HG03108 (cell line): ENCODE data around the gene DAG1.
"Not testable (repeated sequence)": the region's sequence is repeated elsewhere in the genome, so short reads cannot be mapped to it uniquely, and the experiment has no call there.

Source experiments
- ATAC-seq: cut with Tn5 transposase; IDR thresholded peaks from one replicate; pipeline ENCODE4 v1.9.1; 2021; ENCODE audit warnings: moderate library complexity; ENCODE audit not compliant: unreplicated experiment

DAG1 gene

DNA sequence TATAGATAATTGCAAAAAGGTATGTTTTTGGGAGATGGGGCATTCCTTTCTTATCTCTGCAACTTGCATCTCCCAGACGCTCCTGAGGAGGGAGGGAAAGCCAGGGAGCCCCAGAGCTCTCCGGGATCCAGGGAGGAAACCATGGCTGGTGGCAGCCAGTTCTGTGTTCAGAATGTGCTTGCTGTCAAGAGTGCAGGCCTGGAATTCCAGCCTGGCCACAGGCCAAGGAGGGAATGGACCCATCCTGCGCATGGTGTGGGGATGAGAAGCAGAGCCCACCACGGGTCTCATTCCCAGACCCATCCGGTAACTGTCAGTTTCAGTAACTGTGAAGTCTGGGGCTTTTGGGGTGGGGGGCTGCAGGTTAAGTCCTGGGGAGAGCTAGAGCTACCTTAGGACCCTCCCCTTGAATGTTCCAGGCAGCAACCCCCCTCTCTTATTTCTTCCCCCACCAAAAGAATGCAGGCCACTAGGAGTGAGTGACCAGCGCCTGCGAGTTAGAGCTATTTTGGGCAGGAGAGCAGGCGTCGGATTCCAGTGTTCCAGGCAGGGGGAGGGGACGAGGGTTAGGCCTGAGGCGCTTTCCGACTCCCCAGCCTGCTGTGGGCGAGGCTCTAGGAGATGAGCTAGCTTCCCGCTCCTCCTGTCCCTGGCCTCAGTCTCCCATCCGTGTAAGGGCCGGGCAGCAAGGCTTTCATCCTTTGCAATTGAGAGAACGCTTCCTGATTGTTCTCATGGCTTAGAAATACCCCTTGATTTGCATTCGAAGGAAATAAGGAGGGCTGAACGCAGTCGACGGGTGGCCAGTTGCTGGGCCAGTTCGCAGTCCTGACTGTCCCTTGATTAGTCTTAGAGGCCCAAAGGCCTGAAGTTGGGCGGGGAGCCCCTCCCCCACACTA lies 781 bp upstream of the DAG1 start:
- ATAC-seq: peak; percentile 7

DNA sequence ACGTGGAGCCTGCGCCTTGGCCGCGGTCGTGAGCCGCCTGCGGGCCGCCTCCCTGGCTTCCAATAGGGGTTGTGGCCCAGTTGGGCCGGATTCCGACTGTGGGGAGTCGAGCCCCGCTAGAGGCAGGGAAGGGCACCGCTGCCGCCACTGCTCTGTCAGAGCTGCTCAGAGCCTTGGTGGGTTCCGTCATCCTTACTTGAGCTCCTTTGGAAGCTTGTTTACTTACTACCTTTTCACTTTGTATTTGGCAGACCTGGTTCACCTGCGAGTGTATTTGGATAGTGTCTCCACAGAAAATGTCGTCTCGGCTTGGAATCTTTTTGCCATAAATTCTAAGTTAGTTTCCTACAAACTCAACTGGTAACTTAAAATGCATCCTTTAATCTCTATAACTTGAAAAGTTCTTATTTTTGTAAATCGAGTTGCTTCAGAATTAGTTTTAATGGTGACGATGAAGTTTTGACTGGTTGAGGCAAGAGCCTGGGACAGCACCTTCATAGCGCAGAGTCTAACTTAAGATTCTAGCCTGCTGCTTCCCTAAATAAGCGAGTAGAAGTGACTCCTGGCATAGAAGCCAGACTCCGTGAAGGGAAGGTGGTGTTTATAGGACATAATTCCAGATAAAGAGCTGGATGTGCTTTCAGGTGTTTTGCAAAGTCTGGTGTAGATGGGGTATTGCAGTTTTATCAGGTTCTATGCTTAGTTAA lies 800 bp downstream of the DAG1 start:
- peak; percentile 21 for ATAC-seq

DNA sequence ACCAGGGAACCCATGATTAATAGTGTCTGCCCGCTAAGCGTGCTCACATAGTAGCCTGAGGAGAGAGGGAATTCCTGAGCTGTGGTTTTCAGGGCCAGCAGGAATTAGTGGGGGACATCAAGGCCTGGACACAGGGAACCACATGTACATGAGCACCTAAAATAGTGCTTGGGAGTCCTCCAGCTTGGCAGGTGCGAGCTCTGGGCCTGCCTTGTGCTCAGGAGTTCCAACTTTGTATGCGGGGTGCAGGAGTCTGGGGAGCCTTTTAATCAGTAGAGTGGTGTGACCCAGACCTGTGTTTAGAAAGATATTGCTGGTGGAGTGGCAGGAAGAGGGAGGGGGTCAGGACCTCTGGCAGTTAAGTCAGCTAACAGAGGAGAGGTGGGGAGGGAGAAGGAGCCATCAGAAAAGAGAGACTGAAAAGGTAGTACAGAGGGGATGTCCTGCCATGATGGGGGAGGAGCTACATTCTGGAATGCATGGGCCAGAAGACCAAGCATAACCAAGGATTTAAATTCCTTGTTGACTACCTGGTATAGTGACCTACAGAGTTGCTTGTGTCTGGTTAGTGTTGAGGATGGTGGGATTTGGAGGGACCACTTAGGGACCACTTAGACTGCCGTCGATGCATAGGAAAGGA lies 1.9 kb downstream of the DAG1 start:
- ATAC-seq: no peak

DNA sequence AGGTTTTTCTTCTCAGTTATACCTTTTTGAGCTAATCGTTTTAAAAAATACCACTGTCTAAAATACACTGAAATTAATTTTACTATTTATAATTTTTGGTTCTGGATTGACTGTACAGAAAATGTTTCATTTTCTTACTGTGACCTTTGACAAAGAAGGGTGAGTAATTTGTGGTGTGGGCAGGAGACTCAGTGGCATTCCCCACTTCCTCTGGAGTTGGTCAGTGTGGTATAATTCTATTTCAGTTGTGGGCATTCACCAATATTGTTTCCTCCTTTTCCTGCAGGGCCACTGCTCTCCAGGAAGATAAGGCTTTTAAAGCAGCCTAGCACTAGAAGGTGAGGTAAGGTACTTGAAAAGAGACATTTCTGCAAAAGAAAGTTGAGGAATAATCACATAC lies 6.5 kb downstream of the DAG1 start:
- peak; percentile 73 for ATAC-seq

DNA sequence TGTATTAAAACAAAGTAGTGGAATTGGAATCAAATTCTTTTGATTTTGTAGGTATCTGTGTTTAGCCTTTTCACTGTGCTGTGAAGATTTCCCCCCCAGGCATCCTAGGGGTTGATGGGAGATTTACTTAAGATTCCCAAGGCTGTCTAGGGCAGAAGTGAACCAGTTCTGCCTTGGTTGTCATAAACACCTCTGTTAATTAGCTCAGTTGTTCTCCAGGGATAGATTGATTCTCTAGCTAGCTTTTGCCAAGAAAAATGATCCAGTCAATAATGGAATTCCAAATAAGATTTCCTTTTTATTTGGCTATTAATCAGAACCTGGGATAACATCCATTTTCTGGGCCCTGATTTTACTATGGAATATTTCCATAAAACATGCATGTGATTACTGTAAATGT lies 12.7 kb downstream of the DAG1 start:
- no peak for ATAC-seq

DNA sequence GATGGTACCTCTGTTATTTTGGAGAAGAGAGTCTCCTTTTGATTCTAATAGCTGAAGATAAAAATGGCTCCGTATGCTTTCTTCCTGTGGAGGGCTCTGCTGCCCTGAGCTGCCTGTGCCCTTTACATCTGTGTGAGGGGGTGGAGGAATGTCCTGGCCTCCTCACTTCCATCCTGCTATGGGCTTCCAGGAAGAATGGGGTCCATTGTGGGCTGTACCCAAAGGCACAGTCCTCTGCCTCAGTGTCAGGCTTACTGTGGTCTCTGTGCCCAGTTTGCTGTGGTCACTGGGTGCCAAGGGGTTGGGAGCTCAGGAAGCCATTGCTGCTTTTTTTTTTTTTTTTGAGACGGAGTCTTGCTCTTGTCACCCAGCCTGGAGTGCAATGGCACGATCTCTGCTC lies 14.4 kb downstream of the DAG1 start:
- no peak for ATAC-seq

DNA sequence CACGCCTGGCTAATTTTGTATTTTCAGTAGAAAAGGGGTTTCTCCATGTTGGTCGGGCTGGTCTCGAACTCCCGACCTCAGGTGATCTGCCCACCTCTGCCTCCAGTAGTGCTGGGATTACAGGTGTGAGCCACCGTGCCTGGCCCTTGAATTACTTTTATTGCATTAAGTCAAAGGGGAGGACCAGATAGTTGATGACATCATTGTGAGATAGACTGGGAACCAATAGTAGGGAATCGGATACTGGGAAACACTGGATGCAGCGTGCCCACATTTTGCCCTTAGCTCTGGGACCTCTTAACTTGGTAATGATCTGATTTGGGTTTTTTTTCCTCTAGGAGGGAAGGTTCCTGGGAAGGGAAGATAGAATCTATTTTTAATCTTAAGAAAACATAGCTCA lies 19.2 kb downstream of the DAG1 start:
- ATAC-seq: no peak

DNA sequence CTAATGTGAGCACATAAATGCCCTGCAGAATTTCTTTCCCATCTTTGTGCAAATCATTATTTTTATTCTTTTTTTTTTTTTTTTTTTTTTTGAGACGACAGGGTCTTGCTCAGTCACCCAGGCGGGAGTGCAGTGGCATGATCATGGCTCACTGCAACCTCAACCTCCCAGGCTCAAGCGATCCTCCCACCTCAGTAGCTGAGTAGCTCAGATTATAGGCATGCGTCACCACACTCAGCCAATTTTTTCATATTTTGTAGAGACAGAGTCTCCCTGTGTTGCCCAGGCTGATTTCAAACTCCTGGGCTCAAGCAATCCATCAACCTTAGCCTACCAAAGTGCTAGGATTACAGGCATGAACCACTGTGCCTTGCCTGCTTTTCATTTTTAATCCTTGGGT lies 22.9 kb downstream of the DAG1 start:
- ATAC-seq: no peak

DNA sequence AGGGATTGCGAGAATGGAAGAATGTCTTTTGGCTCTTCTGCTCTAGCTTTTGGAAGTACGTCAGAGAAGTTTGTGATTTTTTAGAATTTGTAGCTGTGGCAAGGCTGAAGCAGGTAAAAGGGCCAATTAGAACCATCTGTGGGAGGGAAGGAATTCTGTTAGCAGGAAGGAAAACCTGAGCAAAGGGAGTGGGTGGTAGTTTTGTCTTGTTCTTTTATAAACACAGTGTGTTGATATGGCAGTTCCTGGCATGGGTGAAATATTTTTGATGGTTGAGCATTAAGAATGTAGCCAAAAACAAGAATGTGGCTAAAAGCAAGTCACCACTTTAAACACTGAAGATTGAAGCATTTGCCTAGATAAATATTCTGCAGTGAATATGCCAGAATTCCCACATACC lies 23.8 kb downstream of the DAG1 start:
- no peak for ATAC-seq

DNA sequence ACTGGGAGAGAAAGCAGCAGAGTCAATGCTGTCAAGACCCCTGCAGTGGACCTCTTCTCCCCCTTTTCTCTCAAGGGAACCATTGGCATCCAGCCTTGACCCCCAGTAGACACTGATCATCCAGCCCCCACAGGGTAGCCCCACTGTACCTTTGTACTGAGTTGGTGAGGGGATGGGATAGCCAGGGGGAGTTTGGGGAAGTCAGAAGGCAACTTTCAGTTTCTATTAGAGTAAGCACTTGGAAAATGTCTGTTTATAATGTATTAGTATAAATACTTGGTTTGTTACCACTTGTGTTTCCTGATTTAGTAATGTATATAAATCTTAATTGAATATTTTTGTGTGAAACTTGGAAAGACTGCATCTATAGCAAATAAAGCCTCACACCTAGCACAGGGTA lies 25.0 kb downstream of the DAG1 start:
- no peak for ATAC-seq

DNA sequence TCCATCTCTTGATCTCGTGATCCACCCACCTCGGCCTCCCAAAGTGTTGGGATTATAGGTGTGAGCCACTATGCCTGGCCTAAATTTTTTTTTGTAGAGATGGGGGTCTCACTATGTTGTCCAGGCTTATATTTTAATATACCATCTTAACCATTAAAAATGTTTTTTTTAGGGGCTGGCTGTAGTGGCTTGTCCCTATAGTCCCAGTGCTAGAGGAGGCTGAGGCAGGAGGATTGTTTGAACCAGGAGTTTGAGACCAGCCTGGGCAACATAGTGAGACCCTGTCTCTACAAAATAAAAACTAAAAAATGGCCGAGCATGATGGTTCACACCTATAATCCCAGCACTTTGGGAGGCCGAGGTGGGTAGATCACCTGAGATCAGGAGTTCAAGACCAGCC lies 26.8 kb downstream of the DAG1 start:
- ATAC-seq: not testable (repeated sequence)

DNA sequence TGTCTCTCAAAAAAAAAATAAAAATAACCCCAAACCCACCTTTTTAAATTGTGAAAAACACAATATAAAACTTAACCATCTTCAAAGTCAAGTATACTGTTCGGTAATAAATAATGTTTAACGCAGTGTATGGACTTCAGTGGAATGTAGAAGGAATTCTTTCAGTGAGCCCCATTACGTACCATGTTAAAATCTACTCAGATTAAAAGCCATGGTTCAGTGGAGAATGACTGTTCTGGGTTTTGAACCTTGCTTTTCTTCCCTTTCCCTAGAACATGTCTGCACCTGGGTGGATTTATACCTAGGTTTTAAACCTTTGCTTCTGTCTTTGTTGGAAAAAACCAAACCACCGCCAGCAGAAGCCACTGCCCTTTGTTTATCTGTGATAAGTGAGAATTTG lies 27.5 kb downstream of the DAG1 start:
- no peak for ATAC-seq

DNA sequence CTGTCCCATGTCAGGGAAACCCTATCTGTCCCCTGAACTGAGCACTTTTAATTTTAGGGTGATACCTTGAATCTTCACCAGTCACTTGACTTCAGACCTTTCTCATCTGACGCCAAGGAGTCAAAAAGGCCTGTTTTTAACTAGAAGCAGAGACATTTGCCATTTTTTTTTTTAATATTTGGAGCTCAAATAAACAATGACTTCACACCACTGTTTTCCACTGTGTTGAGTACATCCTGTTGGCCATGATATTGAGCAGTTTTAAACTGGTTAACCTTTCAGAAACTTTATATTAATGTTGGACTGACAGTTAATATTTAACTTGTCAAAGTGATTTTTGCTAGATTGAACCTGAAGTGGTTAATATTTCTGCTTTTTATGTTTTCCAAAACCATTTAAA lies 28.2 kb downstream of the DAG1 start:
- no peak for ATAC-seq

DNA sequence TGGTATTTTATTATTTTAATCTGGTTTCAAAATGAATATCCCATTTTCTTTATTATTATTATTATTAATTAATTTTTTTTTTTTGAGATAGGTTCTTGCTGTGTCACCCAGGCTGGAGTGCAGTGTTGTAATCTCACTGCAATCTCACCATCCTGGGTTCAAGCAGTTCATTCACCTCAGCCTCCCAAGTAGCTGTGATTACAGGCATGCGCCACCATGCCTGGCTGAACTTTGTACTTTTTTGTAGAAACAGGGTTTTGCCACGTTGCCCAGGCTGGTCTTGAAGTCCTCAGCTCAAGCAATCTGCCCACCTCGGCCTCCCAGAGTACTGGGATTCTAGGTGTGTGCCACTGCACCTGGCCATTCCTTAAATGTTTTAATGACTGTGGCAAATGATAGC lies 28.6 kb downstream of the DAG1 start:
- no peak for ATAC-seq

DNA sequence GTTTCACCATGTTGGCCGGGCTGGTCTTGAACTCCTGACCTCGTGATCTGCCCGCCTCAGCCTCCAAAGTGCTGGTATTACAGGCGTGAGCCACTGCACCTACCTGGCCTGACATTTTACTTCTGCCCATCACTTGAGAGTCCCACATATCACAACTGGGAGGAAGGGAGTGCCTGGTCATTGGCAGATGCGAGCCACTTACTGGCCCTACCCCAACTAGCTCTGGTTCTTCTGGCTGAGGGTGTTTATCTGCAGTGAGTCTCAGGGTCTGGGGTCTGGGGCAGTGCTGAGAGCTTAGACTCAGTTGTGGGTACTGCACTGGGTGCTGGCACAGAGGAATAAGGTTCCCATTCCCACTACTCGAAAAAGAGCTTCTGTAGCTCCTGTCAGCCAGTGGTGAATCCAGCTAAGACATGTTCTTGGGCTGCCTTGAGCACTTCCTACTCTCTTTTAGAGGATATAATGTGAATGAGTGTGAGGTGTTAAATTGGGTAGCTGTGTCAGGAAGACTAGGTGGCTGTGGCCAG lies 30.2 kb downstream of the DAG1 start:
- ATAC-seq: no peak

DNA sequence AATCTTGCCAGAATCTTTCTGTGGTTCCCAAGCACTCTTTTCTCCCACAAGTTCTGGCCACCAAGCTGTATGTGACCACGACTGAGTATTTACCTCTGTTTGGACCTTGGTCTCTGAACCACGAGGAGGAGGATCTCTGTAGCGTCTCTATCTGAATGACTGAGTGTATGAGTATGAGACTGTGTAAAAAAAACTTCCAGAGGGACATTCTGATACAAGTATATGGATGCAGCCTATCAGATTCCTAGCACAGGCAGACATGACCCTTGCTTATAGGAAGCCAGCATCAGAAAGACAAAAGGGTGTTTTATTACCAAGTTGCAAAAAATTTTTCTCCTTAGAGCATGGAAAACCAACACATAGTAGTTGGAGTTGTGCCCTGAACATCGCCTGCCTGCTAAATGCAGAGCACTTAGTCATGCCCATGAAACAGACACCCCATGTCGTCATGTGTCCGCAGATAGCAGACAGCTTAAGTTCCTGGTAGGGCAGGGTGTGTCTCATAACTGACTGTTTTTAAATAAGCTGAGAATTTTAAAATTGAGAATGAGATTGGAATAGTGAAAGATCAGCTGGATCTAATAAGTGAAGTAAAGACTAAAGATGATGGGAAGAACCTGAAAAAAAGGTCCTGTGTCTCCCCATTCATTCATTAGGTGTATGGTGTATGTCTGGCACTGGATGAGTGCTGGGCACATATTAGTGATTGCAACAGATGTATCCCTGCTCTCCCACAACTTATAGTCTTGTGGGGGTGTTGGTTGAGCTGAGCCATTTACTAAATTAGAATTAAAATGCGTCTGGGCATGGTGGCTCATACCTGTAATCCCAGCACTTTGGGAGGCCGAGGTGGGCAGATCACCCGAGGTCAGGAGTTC lies 30.9 kb downstream of the DAG1 start:
- no peak for ATAC-seq

DNA sequence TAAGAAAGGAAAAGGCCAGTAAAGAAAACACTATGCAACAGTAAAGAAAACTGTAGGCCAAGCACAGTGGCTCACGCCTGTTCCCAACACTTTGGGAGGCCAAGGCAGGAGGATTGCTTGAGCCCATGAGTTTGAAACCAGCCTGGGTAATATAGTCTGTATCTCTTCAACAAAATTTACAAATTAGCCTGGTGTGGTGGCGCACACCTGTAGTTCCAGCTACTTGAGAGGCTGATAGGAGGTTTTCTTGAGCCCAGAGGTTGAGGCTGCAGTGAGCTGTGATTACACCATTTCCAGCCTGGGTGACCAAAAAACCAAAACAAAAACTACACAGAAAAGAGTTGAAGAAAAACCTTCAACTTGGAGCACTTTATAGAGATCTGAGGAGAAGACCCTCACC lies 31.8 kb downstream of the DAG1 start:
- no peak for ATAC-seq

DNA sequence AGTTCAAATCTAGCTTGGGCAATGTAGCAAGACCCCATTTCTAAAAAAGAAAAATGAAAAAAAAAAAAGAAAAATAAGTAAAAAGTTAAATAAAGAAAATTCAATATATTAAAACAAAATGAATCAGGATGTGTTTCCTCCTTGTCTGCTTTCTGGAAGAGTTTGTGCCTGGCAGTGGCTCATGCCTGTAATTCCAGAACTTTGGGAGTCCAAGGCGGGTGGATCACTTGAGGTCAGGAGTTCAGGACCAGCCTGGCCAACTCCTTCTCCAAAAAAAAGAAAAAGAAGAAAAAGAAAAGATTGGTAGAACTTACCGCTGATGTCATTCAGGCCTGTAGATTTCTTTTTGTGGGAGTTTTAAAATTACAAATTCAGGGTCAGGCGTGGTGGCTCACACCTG lies 36.8 kb downstream of the DAG1 start:
- no peak for ATAC-seq

DNA sequence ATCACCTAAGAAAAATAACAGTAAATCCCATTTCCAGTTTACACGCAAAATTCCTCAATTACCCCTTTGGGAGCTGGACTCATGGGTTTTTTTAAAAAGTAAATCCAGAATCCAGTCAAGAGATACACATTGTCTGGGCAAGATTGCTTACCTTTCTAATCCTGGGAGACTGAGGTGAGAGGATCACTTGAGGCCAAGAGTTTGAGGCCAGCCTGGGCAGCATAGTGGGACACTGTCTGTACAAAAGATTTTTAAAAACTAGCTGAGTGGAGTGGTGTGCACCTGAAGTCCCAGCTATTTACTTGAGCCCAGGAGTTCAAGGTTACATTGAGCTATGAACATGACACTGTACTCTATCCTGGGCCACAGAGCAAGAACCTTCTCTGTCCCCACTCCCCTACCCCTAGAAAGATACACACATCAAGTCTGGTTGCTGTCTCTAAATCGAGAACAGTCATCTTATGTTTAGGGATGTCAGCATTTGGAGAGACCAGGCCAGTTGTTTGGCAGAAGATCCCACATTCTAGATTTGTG lies 39.0 kb downstream of the DAG1 start:
- ATAC-seq: no peak

DNA sequence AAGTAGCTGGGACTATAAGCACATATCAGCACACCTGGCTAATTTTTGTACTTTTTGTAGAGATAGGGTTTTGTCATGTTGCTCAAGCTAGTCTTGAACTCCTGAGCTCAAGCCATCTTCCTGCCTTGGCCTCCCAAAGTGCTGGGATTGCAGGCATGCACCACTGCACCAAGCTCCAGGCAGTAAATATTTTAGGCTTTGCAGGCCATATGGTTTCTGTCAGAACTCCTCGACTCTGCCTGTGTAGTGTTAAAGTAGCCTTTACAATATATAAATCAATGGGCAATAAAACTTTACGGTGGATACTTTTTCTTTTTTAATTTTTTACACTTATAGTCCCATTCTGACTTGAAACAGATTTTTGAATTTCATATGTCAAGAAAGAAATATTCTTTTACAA lies 41.6 kb downstream of the DAG1 start:
- no peak for ATAC-seq
